Mesenchymal stem cell (in vitro differentiated cells and primary cell): ENCODE results near the gene MTCH2.
"Not testable (repeated sequence)": the region's sequence is repeated elsewhere in the genome, so short reads cannot be mapped to it uniquely, and the experiment has no call there.

ENCODE experiments used
- DNase-seq: peaks from one replicate; pipeline ENCODE4 v3.0.0-alpha.2; 2013
- H2AFZ ChIP-seq: one replicate; pipeline ENCODE4 v1.6.1; 2013; ENCODE audit warnings: low read depth, mild to moderate bottlenecking, control low read depth, inconsistent platforms, low read length, moderate library complexity
- H2AK5ac ChIP-seq: 2 replicates; pipeline ENCODE4 v1.6.1; 2013; ENCODE audit warnings: low read length, moderate library complexity, mild to moderate bottlenecking, inconsistent platforms; ENCODE audit not compliant: severe bottlenecking
- H2BK120ac ChIP-seq: one replicate; pipeline ENCODE4 v1.6.1; 2013; ENCODE audit warnings: low read depth, mild to moderate bottlenecking, inconsistent platforms, low read length, moderate library complexity
- H2BK12ac ChIP-seq, 2 experiments: one replicate each; pipeline ENCODE4 v1.6.1; 2013; ENCODE audit warnings: inconsistent platforms in 2 of 2, low read length in 2 of 2, mild to moderate bottlenecking in 2 of 2, moderate library complexity in 2 of 2, control low read depth in 1 of 2
- H2BK15ac ChIP-seq: one replicate; pipeline ENCODE4 v1.6.1; 2013; ENCODE audit warnings: mild to moderate bottlenecking, low read depth, inconsistent platforms; ENCODE audit not compliant: poor library complexity, severe bottlenecking
- H2BK5ac ChIP-seq: 2 replicates; pipeline ENCODE4 v1.6.1; 2013; ENCODE audit warnings: low read depth, mild to moderate bottlenecking, low read length, control low read depth, inconsistent platforms; ENCODE audit not compliant: poor library complexity, severe bottlenecking
- H3K14ac ChIP-seq, 2 experiments: one replicate each; pipeline ENCODE4 v1.6.1; 2013; ENCODE audit warnings: inconsistent platforms in 2 of 2, low read length in 2 of 2, control low read depth in 1 of 2, mild to moderate bottlenecking in 1 of 2, moderate library complexity in 1 of 2
- H3K18ac ChIP-seq, 2 experiments: one replicate each; pipeline ENCODE4 v1.6.1; 2013; ENCODE audit warnings: inconsistent platforms in 2 of 2, low read length in 2 of 2, control low read depth in 1 of 2, low read depth in 1 of 2, mild to moderate bottlenecking in 1 of 2
- H3K23ac ChIP-seq, 2 experiments: one replicate each; pipeline ENCODE4 v1.6.1; 2013; ENCODE audit warnings: inconsistent platforms in 2 of 2, low read length in 2 of 2, mild to moderate bottlenecking in 2 of 2, moderate library complexity in 2 of 2, control low read depth in 1 of 2
- H3K27ac ChIP-seq: 2 replicates; pipeline ENCODE4 v1.5.1; 2013; ENCODE audit warnings: mild to moderate bottlenecking, moderate library complexity, low read length, control low read depth, inconsistent platforms; ENCODE audit not compliant: poor library complexity, severe bottlenecking
- H3K27me3 ChIP-seq, 2 experiments: 2 replicates each; pipeline versions ENCODE4 v1.6.1 to v1.7.0; 2013; ENCODE audit warnings: low read length in 2 of 2, mild to moderate bottlenecking in 2 of 2, moderate library complexity in 2 of 2, control low read depth in 1 of 2, inconsistent platforms in 1 of 2; ENCODE audit not compliant: control insufficient read depth in 1 of 2, insufficient read depth in 1 of 2
- H3K36me3 ChIP-seq, 2 experiments: 2 replicates each; pipeline versions ENCODE4 v1.6.1 to v1.7.0; 2013; ENCODE audit warnings: low read length in 2 of 2, control low read depth in 1 of 2, inconsistent platforms in 1 of 2, low read depth in 1 of 2, mild to moderate bottlenecking in 1 of 2; ENCODE audit not compliant: insufficient read depth in 2 of 2, control insufficient read depth in 1 of 2
- H3K4ac ChIP-seq, 2 experiments: one replicate each; pipeline ENCODE4 v1.6.1; 2013; ENCODE audit warnings: inconsistent platforms in 2 of 2, low read length in 2 of 2, mild to moderate bottlenecking in 2 of 2, moderate library complexity in 2 of 2, control low read depth in 1 of 2, low read depth in 1 of 2
- H3K4me1 ChIP-seq: 2 replicates; pipeline ENCODE4 v1.6.1; 2013; ENCODE audit warnings: low read depth, low read length, control low read depth; ENCODE audit not compliant: control insufficient read depth, insufficient read depth
- H3K4me2 ChIP-seq: 2 replicates; pipeline ENCODE4 v1.6.1; 2013; ENCODE audit warnings: low read length, mild to moderate bottlenecking, inconsistent platforms; ENCODE audit not compliant: poor library complexity, severe bottlenecking
- H3K4me3 ChIP-seq, 2 experiments: 2 replicates each; pipeline versions ENCODE4 v1.5.1 to v1.7.0; 2013; ENCODE audit warnings: low read length in 2 of 2, mild to moderate bottlenecking in 2 of 2, control low read depth in 1 of 2, low read depth in 1 of 2; ENCODE audit not compliant: insufficient read depth in 1 of 2
- H3K79me1 ChIP-seq: replicated peaks from 2 replicates; pipeline ENCODE4 v1.6.1; 2013; ENCODE audit warnings: mild to moderate bottlenecking, control low read depth, low read length, inconsistent platforms; ENCODE audit not compliant: poor library complexity, severe bottlenecking
- H3K9ac ChIP-seq: 2 replicates; pipeline ENCODE4 v1.7.0; 2013; ENCODE audit warnings: mild to moderate bottlenecking, low read length, moderate library complexity
- H3K9me3 ChIP-seq: 2 replicates; pipeline ENCODE4 v1.7.0; 2013; ENCODE audit warnings: mild to moderate bottlenecking, low read length; ENCODE audit not compliant: control insufficient read depth
- H4K8ac ChIP-seq: one replicate; pipeline ENCODE4 v1.6.1; 2013; ENCODE audit warnings: inconsistent platforms, mild to moderate bottlenecking, low read length, moderate library complexity
- H4K91ac ChIP-seq: one replicate; pipeline ENCODE4 v1.6.1; 2013; ENCODE audit warnings: mild to moderate bottlenecking, low read length, inconsistent platforms
- WGBS: methylation state at CpG from one replicate; pipeline ENCODE4 v1.1.7; 2013; ENCODE audit warnings: mixed read lengths; 5-methylcytosine and 5-hydroxymethylcytosine counted together

The MTCH2 gene

DNA sequence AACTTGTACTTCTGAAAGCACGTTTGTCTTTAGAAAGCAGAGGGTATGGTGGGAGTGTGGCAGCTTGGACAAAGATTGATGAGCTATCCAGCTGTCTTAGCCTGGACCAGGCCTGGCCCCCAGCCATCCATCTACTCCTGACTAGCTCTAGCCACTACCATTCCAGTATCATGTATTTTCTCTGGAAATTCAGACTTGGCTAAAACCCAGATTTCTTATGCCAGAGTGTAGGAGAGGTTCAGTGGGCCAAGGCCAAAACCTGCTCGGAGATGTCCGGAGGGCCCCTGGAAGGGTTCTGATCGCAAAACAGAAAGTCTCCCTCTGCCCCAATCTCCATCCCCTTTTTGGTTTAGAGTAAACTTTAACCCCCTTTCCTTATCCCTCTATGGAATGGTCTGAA lies 24.8 kb upstream of the MTCH2 start:
- H2BK5ac ChIP-seq = no peak overlapping the region
- no peak overlapping the region for H3K9ac ChIP-seq
- no peak overlapping the region for H3K4me2 ChIP-seq
- DNase-seq = no peak
- H2AK5ac ChIP-seq = no peak overlapping the region
- no peaks in the 10 kb centered on the region for H3K9me3 ChIP-seq
- H3K18ac ChIP-seq = no peak overlapping the region
- peaks cover 2% of the 10 kb centered on the region for H3K4me1 ChIP-seq
- 100% methylated on average over 2 of the region's 4 CpGs for WGBS
- H3K79me1 ChIP-seq = no peaks in the 10 kb centered on the region
- H3K27ac ChIP-seq = no peak overlapping the region
- no peak overlapping the region for H2BK120ac ChIP-seq
- H2AFZ ChIP-seq = no peak overlapping the region
- H4K91ac ChIP-seq = no peak overlapping the region
- H3K23ac ChIP-seq = no peak overlapping the region
- H3K36me3 ChIP-seq = no peaks in the 10 kb centered on the region
- no peaks in the 10 kb centered on the region for H3K27me3 ChIP-seq
- no peak overlapping the region for H2BK12ac ChIP-seq
- H2BK15ac ChIP-seq = no peak overlapping the region
- H3K4me3 ChIP-seq = no peak overlapping the region
- no peak overlapping the region for H3K4ac ChIP-seq
- no peak overlapping the region for H4K8ac ChIP-seq
- no peak overlapping the region for H3K14ac ChIP-seq

- not testable (repeated sequence) for H3K14ac ChIP-seq, H4K91ac ChIP-seq, H3K23ac ChIP-seq, H3K9ac ChIP-seq, H3K4me2 ChIP-seq, H3K9me3 ChIP-seq, H3K27ac ChIP-seq, H2BK15ac ChIP-seq, H3K36me3 ChIP-seq, H3K4me3 ChIP-seq, DNase-seq, H3K79me1 ChIP-seq, H3K27me3 ChIP-seq, H3K4ac ChIP-seq, H2AFZ ChIP-seq, H2BK120ac ChIP-seq, H2BK12ac ChIP-seq, H3K18ac ChIP-seq, H4K8ac ChIP-seq, H2BK5ac ChIP-seq, H2AK5ac ChIP-seq, H3K4me1 ChIP-seq
- WGBS = 87% methylated on average over 4 of the region's 4 CpGs
Observed at GRCh38 chr11:47664936-47665335, 22.6 kb upstream of the MTCH2 start.

DNA sequence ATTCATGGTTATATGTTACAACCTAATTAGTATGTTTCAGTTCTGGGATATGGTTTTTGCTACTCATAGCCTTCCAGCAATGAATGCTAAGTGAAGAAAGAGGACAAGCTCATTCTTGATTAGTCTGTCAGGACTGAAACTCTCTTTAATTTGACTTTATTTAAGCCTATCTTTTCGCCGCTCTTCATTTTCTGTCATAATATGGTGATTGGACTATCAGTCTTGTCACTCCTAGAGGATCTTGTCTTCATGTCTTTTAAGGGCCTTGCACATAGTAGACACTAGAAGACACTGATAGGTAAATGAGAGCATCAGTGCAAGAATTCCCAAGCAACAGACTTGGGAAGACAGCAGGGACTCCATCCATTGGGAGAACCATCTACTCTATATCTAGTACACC lies 18.9 kb upstream of the MTCH2 start:
- no peak overlapping the region for H2BK120ac ChIP-seq
- H2AK5ac ChIP-seq = no peak overlapping the region
- no peak overlapping the region for H3K9ac ChIP-seq
- no CpG with 5 or more reads among the region's 2 CpGs for WGBS
- no peak overlapping the region for H3K18ac ChIP-seq
- H3K79me1 ChIP-seq = no peaks in the 10 kb centered on the region
- no peak overlapping the region for H3K4me2 ChIP-seq
- no peak overlapping the region for H2AFZ ChIP-seq
- no peak overlapping the region for H4K91ac ChIP-seq
- H3K14ac ChIP-seq = no peak overlapping the region
- no peaks in the 10 kb centered on the region for H3K36me3 ChIP-seq
- no peak for DNase-seq
- peaks cover 2% of the 10 kb centered on the region for H3K4me1 ChIP-seq
- no peaks in the 10 kb centered on the region for H3K27me3 ChIP-seq
- no peak overlapping the region for H2BK12ac ChIP-seq
- no peaks in the 10 kb centered on the region for H3K9me3 ChIP-seq
- no peak overlapping the region for H3K27ac ChIP-seq
- H3K4me3 ChIP-seq = no peak overlapping the region
- no peak overlapping the region for H2BK15ac ChIP-seq
- no peak overlapping the region for H3K4ac ChIP-seq
- no peak overlapping the region for H2BK5ac ChIP-seq
- no peak overlapping the region for H3K23ac ChIP-seq
- H4K8ac ChIP-seq = no peak overlapping the region

- H2AK5ac ChIP-seq = no peak overlapping the region
Observed at GRCh38 chr11:47659276-47659675, 16.9 kb upstream of the MTCH2 start.

More at GRCh38 chr11:47659276-47659675, 16.9 kb upstream of the MTCH2 start:
- no peak overlapping the region for H3K4me3 ChIP-seq
- DNase-seq = no peak
- H3K27me3 ChIP-seq = peaks cover 0 to 8% of the 10 kb centered on the region in 2 experiments
- H3K4ac ChIP-seq = no peak overlapping the region
- no peak overlapping the region for H2BK12ac ChIP-seq
- no peak overlapping the region for H4K91ac ChIP-seq
- H2BK15ac ChIP-seq = no peak overlapping the region
- H3K27ac ChIP-seq = no peak overlapping the region
- no peak overlapping the region for H3K23ac ChIP-seq
- H3K4me2 ChIP-seq = no peak overlapping the region
- H3K14ac ChIP-seq = no peak overlapping the region
- no peaks in the 10 kb centered on the region for H3K4me1 ChIP-seq
- H2BK120ac ChIP-seq = no peak overlapping the region
- no peak overlapping the region for H4K8ac ChIP-seq
- no peak overlapping the region for H3K9ac ChIP-seq
- H3K9me3 ChIP-seq = no peaks in the 10 kb centered on the region
- no peaks in the 10 kb centered on the region for H3K79me1 ChIP-seq
- no peak overlapping the region for H2AFZ ChIP-seq
- WGBS = no CpG with 5 or more reads among the region's 4 CpGs
- no peaks in the 10 kb centered on the region for H3K36me3 ChIP-seq
- H3K18ac ChIP-seq = no peak overlapping the region
- H2BK5ac ChIP-seq = no peak overlapping the region
